Measurements from ENCODE around the gene NXPH4. TPM values are rescaled to one million over a fixed set of nuclear protein-coding genes. Genes with fewer than 3 reads are reported as not detected.

The NXPH4 gene
- total RNA-seq, 1 experiment from 2014 or later, result 20.0 TPM

DNA sequence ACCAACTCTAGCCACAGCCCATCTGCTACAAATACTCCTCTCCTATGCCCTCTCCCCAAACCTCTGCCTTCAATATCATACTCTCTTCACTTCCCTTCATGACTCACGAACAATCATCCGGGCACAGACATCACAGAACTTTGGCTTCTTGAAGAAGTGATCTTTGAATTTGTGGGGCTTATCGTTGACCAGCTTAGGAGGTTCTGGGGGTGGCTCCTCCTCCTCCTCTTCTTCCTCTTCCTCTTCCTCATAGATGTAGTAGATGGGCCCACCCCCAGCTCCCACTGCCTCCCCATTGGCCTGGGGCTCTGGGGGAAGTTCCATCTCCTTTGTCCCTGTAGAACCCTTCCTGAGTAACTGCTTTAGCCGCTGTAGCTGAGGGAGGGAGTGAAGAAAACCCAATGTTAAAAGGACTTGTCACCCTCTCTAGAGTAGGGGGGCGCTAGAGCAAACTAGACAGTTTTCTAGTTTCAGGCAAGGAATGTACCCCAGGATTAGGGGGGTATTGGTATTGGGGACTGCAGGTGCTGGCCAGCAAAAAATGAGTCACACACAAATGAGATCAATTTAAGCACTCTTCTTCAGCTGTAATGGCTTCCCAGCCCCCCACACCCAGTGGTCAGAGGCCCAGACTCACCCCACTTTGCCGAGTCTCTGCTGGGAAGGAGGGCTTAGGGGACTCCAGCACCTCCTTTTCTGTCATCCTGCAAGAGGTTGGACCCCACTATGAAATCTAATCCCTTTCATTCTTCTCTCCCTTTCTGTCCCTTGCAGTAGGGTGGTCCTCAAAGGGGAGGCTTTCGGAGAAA is 32.5 kb downstream of the NXPH4 start:
- no peaks in the 10 kb centered on the region for H3K79me2 ChIP-seq (ENCODE audit: insufficient read depth, low read length)
- no peaks in the 10 kb centered on the region for H4K20me1 ChIP-seq (ENCODE audit: insufficient read depth)
- no peaks in the 10 kb centered on the region for H3K27me3 ChIP-seq (ENCODE audit: insufficient read depth, low read length)
- H3K36me3 ChIP-seq (ENCODE audit: control insufficient read depth in 1 of 2, insufficient read depth in 2 of 2, low read length in 2 of 2), result no peaks in the 10 kb centered on the region
- DNase-seq (ENCODE audit: low read depth, low spot score) (no peak), ATAC-seq (no peak)
- H3K9me3 ChIP-seq (ENCODE audit: control insufficient read depth in 1 of 2, insufficient read depth in 1 of 2, low read depth in 1 of 2, low read length in 2 of 2), result no peaks in the 10 kb centered on the region
- no peak overlapping the region for H2AFZ ChIP-seq (ENCODE audit: low read depth, low read length, poor library complexity, severe bottlenecking)
- no peak overlapping the region for H3K4me2 ChIP-seq (ENCODE audit: low read length)
- H3K4me3 ChIP-seq (replicated peaks in 1 of 2; ENCODE audit: low read depth in 1 of 2, low read length in 2 of 2), result no peak overlapping the region
- no peaks in the 10 kb centered on the region for H3K9me2 ChIP-seq (ENCODE audit: insufficient read depth)
- H3K9ac ChIP-seq (ENCODE audit: low read length), result no peak overlapping the region
- RAD21 ChIA-PET (ENCODE audit: low non-redundant PET in 1 of 2, low total read pairs in 2 of 2, uncharacterized antibody in 2 of 2, unreplicated experiment in 2 of 2), result no interaction called here
- H3K27ac ChIP-seq (ENCODE audit: low read depth, low read length), result no peak overlapping the region
- peaks cover 18 to 21% of the 10 kb centered on the region in 2 experiments for H3K4me1 ChIP-seq (ENCODE audit: control insufficient read depth in 1 of 2, insufficient read depth in 2 of 2, low read length in 2 of 2)
- TF ChIP-seq JUND (IDR thresholded peaks at IDR 0.05) (no peak), RAD21 (IDR thresholded peaks at IDR 0.05; ENCODE audit: low read depth) (no peak), EZH2phosphoT487 (IDR thresholded peaks at IDR 0.05; ENCODE audit: borderline replicate concordance) (no peak), SIN3A (IDR thresholded peaks at IDR 0.05; ENCODE audit: low read depth) (no peak), ZFX (IDR thresholded peaks at IDR 0.05) (no peak), POLR2A (IDR thresholded peaks at IDR 0.05; ENCODE audit: borderline replicate concordance, extremely low read depth, insufficient read depth, insufficient read length) (no peak), CBX3 (IDR thresholded peaks at IDR 0.05; ENCODE audit: low read depth) (no peak), SP1 (IDR thresholded peaks at IDR 0.05; ENCODE audit: low read depth) (no peak)
- TF ChIP-seq, protein P1, sequence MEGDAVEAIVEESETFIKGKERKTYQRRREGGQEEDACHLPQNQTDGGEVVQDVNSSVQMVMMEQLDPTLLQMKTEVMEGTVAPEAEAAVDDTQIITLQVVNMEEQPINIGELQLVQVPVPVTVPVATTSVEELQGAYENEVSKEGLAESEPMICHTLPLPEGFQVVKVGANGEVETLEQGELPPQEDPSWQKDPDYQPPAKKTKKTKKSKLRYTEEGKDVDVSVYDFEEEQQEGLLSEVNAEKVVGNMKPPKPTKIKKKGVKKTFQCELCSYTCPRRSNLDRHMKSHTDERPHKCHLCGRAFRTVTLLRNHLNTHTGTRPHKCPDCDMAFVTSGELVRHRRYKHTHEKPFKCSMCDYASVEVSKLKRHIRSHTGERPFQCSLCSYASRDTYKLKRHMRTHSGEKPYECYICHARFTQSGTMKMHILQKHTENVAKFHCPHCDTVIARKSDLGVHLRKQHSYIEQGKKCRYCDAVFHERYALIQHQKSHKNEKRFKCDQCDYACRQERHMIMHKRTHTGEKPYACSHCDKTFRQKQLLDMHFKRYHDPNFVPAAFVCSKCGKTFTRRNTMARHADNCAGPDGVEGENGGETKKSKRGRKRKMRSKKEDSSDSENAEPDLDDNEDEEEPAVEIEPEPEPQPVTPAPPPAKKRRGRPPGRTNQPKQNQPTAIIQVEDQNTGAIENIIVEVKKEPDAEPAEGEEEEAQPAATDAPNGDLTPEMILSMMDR (IDR thresholded peaks at IDR 0.05 in 2 of 3, conservative IDR thresholded peaks at IDR 0.05 in 1 of 3; ENCODE audit: borderline replicate concordance in 1 of 3, insufficient read depth in 1 of 3, low read depth in 2 of 3, low read length in 2 of 3), result no peak
- TF ChIP-seq, protein P2, sequence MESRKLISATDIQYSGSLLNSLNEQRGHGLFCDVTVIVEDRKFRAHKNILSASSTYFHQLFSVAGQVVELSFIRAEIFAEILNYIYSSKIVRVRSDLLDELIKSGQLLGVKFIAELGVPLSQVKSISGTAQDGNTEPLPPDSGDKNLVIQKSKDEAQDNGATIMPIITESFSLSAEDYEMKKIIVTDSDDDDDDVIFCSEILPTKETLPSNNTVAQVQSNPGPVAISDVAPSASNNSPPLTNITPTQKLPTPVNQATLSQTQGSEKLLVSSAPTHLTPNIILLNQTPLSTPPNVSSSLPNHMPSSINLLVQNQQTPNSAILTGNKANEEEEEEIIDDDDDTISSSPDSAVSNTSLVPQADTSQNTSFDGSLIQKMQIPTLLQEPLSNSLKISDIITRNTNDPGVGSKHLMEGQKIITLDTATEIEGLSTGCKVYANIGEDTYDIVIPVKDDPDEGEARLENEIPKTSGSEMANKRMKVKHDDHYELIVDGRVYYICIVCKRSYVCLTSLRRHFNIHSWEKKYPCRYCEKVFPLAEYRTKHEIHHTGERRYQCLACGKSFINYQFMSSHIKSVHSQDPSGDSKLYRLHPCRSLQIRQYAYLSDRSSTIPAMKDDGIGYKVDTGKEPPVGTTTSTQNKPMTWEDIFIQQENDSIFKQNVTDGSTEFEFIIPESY (IDR thresholded peaks at IDR 0.05; ENCODE audit: extremely low read depth, insufficient replicate concordance, low read length), result no peak
- CTCF ChIA-PET, result no interaction called here
- no TSS peak for BruUV-seq (replicated peaks)
- POLR2A ChIA-PET, result no interaction called here
- intact Hi-C loops (cut with micrococcal nuclease), result loop anchor here (10.0 kb wide), 1 partner anchor 124 kb away; the partner anchor contains the start of gene LRP1

Measured in HCT116 (cell line).